HG02798 (cell line): Measurements from ENCODE around the gene ANKRD40.
"Not testable (repeated sequence)": the region's sequence is repeated elsewhere in the genome, so short reads cannot be mapped to it uniquely, and the experiment has no call there.

ENCODE experiments used
- ATAC-seq: cut with Tn5 transposase; IDR thresholded peaks from one replicate; pipeline ENCODE4 v1.9.1; 2021; ENCODE audit warnings: mild to moderate bottlenecking; ENCODE audit not compliant: unreplicated experiment, poor library complexity

ANKRD40 gene

DNA sequence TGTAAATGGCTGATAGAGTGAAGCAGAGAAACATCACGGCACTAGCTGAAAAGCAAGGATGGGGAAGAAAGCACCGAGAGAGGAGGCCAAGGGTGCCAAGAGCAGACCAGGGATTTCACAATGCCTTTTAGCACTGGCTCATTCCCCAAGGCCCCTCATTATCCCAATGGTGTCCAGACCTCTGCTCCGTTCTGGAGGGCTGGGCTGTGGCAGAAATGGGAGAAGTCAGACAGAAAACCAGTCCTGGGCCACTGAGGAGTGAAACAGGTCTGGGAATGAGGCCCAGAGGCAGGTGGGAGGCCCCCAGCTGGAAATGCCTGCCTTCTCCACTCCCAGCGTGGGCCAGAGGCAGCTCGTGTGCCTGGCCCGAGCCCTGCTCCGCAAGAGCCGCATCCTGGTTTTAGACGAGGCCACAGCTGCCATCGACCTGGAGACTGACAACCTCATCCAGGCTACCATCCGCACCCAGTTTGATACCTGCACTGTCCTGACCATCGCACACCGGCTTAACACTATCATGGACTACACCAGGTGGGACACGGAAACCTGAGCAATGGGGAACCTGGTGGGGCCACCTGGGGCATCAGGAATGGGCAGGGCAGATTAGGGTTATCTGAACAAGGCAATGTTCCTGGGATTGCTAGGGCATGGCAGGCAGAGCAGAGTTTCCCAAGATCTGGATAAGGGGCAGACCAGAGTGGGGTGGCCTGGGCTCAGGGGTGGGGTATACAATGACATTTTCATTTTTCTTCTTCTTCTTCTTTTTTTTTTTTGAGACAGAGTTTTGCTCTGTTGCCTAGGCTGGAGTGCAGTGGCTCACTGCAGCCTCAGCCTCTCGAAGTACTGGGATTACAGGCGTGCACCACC is 20.3 kb downstream of the ANKRD40 start:
- ATAC-seq = no peak

DNA sequence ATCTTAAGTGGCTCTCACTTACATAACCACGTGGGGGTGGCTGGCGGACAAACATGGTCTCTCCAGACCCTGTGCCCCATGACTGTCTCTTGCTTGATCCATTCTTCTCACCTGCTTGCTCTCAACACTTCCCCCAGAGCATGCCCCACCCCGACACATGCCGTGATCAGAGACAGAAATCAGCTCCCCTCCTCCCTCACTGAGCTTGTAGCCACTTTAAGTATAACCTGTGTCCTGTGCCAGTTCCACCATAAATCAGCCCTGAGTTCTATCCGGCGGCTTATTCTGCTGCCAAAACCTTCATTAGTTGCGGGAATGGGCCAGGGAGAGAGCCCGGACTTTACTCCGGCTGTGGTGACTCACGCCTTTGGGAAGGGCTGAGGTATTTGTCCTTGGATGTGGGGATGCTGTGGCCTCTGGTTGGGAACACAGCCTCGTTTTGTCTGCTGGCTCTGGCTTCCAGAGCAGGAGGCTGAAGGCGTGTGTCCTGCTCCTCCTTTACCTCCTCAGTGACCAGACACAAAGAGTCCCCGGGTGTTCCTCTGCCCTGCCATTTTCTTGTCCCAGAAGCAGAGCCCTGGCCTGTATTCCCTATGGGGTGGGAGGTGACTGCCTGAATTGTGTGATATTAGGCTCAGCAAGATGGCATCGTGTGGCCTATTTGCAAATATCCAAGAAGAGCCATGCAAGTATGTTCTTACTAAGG is 21.1 kb downstream of the ANKRD40 start:
- ATAC-seq = no peak

DNA sequence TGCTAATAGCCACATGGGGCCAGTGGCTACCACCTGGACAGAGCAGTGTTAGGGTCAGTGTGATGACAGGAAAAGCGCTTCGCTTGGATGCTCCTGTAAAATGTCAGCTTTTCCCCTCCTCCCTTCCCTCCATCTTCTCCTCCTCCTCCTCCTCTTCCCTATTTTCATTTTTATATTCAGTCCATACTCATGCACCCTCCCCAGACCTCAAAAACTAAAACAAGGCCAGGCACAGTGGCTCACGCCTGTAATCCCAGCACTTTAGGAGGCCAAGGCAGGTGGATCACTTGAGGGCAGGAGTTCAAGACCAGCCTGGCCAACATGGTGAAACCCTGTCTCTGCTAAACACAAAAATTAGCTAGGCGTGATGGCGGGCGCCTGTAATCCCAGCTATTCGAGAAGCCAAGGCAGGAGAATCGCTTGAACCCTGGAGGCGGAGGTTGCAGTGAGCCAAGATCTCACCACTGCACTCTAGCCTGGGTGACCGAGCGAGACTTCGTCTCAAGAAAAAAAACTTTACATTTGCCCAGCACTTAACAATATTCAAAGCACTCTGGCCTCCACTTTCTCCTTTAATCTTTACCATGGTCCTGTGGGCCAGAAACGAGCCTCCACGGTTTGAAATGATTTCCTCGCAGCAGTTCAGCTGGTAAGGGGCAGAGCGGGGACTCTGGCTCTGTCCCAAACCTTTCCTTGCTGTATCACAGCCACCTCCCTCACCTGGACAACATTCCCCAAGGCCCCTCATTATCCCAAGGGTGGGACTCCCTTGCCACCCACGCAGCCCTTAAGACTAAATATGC is 21.8 kb downstream of the ANKRD40 start:
- no peak for ATAC-seq

DNA sequence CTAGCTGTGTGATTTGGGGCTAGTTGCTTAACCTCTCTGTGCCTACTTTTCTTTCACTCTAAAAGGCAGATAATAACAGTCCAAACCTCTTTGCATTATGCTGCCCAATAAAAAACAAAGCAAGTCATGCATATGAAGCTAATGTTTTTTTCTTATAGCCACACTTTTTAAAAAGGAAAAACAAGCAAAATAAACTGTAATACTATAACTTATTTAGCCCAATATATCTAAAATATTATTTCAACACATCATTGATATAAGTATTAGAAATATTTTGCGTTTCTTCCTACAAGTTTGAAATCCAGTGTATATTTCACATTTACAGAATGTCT is 22.4 kb downstream of the ANKRD40 start:
- no peak for ATAC-seq

DNA sequence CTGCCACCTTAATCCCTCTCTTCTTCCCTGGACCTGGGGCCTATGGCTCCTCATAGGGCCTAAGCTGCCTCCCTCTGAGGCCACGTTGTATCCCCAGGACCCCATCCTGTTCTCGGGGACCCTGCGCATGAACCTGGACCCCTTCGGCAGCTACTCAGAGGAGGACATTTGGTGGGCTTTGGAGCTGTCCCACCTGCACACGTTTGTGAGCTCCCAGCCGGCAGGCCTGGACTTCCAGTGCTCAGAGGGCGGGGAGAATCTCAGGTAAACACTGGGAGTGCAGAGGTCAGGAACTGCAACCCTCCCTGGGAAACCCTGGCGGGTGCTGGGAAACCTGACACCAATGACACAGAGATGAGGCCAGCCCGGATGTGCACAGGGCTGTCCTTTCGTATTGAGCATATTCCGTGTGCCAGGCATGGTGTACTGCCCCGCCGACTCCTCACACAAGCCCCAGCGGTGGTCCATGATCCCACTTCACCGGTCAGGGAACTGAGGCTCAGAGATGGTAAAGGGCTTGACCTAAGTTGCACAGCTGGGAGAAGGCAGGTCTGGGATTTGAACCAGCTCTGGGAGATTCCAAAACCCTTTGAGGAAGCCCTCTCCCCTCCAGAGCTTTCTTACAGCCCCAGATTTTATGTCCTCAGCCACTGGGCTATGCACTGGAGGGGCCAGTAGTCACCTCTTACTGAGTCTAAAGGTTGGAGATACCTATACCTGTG is 22.9 kb downstream of the ANKRD40 start:
- no peak for ATAC-seq

DNA sequence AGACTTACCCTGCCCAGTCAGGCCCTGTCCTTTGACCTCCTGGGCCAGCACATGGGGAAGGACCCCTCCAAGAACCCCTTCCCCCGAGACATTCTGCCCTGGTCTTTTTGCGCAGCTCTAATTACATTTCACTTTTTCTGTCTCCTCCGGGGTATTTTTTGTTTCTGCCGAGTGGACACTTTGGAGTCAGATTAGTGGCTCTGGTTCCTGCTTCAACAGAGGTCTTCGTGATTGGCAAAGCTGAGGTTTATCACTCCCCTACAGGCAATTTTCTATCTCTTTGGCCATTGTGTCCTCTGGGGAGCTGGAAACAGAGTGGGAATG is 23.5 kb downstream of the ANKRD40 start:
- no peak for ATAC-seq

DNA sequence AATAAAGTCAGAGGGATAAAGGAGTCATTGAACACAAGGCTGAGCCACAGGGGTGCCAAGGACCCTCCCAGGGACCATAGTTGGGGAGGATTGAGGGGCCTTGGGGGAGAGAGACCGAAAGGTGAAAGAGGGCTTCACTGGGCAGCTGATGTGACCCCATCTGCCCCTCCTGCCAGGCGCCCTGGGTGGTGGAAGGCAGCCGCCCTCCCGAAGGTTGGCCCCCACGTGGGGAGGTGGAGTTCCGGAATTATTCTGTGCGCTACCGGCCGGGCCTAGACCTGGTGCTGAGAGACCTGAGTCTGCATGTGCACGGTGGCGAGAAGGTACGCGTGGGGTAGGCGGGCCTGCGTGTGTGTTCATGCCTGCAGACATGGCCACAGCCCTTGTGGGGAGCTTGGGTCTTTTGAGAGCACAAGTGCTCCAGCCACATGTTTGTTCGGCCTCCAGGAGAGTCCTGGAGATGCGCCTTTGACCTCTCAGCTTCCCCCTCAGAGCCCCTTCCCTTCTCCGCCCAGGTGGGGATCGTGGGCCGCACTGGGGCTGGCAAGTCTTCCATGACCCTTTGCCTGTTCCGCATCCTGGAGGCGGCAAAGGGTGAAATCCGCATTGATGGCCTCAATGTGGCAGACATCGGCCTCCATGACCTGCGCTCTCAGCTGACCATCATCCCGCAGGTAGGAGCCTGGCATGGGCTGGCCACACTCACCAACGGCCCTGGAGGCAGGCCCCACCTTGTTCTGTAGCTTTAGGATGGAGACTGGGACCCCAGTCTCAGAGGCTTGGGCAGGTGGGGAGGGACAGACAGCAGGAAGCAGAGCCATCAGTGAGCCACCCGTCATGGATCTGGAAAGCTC is 24.1 kb downstream of the ANKRD40 start:
- ATAC-seq = no peak

DNA sequence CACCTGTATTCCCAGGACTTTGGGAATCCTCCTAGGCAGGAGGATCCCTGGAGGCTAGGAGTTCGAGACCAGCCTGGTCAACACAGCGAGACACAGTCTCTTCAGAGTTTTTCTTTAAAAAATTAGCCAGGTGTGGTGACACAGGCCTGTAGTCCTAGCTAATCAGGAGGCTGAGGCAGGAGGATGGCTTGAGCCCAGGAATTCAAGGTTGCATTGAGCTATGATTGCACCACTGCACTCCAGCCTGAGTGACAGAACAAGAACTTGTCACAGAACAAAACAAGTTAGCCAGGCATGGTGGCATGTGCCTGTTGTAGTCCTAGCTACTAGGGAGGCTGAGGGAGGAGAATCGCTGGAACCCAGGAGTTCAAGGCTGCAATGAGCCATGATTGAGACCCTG is 24.8 kb downstream of the ANKRD40 start:
- ATAC-seq = no peak

DNA sequence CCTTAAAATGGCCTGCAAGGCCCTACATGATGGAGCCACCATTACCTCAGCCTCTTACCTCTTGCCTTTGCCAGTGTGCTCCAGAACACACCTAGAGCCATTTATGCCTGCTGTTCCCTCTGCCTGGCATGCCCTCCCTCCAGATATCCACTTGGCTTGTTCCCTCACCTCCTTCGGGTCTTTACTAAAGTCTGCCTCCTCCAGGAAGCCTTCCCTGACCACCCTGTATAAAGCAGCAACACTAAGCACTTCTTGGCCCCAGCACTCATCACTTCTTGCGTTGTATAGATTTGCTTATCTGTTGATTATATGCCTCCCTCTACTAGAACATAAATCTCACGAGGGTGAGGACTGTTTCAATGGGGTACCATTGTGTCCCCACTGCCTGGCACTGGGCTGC is 25.3 kb downstream of the ANKRD40 start:
- no peak for ATAC-seq

DNA sequence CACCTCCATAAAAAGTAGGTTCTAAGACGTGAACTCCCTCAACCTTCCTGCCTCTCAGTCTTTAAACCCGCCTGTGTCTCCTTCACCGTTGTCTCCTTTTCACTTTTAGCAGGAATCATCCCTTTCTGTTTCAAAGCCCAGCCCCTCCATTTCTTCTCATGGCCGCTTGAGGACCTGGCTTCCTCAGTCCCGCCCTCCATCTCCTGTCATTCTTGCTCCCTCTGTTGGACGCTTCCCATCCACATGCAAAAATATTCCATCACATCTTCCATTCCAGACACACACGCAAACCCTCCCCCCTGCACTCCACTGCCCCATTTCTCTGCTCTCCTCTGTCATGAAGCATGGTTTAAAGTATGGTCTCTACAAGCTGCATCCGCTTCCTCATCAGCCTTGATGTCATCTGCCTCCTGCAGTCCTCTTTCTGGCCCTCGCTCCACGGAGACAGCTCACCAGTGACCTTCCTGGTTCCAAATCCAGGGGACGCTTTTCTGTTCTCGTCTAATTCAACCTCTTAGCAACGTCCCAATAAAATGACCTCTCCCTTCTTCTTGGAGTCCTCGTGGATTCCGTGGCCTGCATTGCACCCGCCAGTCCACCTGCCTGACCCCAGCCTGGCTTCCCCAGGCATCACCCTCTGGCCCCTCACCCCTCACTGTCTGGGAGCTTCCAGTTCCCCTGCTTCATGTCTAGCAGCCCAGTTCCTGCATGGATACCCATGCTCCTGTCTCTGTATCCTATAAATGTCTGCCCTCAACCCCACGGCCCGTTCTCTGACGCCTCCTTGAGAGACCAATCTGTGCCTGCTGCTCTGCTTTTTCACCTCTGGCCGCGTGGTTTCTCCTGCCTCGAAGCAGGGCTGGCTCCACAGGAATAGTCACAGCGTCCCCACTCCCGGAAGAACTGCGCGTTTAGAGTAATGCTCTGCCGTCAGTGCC is 26.2 kb downstream of the ANKRD40 start:
- no peak for ATAC-seq

DNA sequence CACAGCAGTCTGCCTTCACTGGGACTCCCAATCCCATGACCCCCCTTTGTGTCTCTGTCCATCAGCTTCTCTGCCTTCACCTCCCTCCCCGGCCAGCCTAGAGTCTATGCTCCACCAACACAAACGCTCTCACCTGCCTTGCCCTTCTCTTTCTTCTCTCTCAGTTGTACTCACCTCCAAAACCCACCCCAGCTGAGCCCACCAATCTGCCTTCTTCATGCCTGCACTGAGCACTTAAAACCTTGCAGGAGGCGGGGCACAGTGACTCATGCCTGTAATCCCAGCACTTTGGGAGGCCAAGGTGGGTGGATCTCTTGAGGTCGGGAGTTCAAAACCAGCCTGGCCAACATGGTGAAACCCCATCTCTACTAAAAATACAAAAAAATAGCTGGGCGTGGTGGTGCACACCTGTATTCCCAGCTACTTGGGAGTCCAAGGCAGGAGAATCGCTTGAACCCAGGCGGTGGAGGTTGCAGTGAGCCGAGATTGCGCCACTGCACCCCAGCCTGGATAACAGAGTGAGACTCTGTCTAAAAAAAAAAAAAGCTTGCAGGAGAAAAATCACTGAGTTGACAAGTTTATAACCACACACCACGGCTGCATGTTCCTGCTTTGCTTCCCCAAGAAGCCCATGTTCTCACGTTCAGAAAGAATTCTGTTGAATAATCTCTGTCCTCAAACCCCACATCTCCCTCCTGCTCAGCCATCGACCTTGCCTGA is 27.0 kb downstream of the ANKRD40 start:
- ATAC-seq = not testable (repeated sequence)

DNA sequence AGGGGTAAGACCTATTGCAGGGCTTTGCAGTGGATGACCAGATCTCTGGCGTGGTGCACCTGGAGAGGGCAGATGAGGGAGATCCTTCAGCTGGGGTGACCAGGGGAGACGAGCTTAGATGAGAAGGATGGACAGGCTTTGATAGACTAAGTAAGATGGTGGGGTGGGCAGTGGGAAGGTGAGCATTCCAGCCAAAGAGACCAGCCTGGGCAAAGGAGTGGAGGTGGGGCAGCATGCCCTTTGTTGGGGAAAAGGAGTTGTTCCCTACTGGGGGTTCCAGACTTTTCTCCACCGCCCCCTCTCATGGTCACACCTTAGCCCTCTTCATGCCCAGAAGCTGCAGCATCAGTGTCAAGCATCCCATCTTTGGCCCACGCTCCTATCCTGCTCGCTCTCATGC is 27.6 kb downstream of the ANKRD40 start:
- no peak for ATAC-seq

DNA sequence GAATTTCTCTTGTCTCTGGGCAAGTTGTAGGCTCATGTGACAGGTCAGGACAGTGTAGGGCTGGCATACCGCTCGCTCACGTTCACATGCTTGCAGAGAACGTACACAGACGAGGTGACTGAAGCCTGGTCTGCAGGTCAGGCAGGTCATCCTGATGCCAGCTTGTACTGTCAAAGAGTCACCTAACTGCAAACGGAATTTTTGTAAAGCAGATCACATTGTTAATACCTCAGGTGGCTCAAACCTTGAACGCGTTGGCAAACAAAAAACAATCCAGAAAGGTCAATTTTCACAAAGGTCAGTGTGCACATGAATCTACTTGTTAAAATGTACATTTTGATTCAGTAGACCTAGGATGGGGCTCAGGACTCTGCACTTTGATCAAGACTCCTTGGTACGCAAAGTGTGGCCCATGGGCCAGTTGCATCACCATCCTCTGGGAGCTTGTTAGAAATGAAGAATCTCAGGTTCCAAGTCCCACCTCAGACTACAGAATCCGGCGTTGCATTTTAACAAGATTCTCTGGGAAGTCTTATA is 28.6 kb downstream of the ANKRD40 start:
- ATAC-seq = no peak

DNA sequence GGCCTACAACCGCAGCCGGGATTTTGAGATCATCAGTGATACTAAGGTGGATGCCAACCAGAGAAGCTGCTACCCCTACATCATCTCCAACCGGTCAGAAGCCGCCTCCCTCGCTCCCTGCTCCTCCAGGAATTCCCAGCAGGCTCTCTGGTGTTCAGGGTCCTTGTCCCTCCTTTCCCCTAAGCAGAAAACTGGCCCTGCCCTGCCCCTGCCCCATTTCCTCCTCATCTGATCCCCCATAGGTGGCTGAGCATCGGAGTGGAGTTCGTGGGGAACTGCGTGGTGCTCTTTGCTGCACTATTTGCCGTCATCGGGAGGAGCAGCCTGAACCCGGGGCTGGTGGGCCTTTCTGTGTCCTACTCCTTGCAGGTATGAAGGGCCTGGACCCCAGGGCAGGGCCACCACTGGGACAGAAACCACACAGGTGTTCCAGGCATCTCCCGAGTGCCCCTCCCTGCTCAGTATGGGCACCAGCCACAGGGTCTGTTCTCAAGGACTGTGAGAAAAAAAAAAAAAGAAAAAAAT is 29.8 kb downstream of the ANKRD40 start:
- no peak for ATAC-seq

DNA sequence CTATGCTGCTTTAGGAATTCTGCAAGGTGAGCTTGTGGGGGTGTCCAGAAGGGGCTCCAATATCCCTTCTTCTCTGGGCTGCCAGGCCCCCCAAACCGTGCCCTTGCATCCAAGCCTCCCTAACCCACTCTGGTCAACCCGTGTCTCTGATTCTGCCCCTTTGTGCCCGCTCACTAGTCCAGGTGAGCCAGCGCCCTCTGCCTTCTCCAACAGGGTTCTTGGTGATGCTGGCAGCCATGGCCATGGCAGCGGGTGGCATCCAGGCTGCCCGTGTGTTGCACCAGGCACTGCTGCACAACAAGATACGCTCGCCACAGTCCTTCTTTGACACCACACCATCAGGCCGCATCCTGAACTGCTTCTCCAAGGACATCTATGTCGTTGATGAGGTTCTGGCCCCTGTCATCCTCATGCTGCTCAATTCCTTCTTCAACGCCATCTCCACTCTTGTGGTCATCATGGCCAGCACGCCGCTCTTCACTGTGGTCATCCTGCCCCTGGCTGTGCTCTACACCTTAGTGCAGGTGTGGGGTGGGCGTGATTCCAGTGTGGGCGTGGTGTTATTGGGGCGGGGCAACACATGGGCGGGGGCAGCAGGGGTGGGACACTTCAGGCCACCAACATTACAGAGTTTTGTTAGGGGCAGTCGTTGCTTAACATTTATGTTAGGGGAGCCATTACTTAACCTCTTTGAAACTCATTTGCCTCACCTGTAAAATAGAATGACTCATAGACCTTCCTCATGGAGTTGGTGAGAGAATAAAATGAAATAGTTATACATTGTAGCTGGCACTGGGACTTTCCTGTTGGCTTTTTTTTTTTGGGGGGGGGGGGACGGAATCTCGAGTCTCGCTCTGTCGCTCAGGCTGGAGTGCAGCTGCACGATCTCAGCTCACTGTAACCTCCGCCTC is 31.4 kb downstream of the ANKRD40 start:
- ATAC-seq = no peak

DNA sequence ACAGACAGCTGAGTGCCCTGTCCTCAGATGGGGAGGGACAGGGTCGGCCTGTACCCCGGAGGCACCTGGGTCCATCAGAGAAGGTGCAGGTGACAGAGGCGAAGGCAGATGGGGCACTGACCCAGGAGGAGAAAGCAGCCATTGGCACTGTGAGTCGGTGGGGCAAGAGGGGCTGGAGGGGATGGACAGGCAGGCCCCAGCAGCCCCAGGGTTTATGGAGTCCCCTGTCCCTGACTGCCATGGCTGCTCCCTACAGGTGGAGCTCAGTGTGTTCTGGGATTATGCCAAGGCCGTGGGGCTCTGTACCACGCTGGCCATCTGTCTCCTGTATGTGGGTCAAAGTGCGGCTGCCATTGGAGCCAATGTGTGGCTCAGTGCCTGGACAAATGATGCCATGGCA is 32.1 kb downstream of the ANKRD40 start:
- ATAC-seq = no peak

DNA sequence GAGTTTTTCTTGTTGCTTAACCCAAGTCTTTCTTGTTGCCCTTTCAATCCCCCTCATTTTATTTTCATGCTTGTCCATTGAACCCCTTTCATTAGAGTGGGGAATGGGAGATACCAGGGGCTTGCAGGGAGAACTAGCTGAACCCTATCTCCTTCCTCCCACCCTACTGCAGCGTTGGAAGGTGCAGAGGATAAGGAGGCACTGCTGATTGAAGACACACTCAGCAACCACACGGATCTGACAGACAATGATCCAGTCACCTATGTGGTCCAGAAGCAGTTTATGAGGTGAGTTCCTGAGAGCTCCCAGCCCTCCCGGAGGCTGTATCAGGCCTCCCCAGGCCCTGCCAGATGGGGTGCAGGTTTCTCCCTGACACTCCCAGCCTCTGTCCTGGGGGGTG is 32.5 kb downstream of the ANKRD40 start:
- no peak for ATAC-seq
